T-cell (primary cell): ENCODE measurements around the gene POFUT1. TPM values are rescaled to one million over a fixed set of nuclear protein-coding genes. Genes with fewer than 3 reads are reported as not detected.

Source experiments
- ATAC-seq, 4 experiments: fragments of 200-7000 bp in 3 of 4; fragments of 150-1000 bp in 1 of 4; cut with Tn5 transposase; replicated peaks in 1 of 4; 1 replicate in 3 of 4; 2 replicates in 1 of 4; pipeline ENCODE4 v1.10.0; 2021; ENCODE audit warnings: moderate library complexity in 3 of 4, mild to moderate bottlenecking in 2 of 4, moderate number of reproducible peaks in 1 of 4
- CTCF ChIA-PET, 2 donors: fragments of 300-600 bp; sonication (Branson Sonifier 250); formaldehyde crosslinking; loops; one replicate each; lab custom pipeline; 2022; ENCODE audit warnings: antibody characterized with exemption in 2 of 2; lab: Charles Lee
- POLR2A ChIA-PET, 2 donors: fragments of 300-600 bp; sonication (Branson Sonifier 250); formaldehyde crosslinking; loops; one replicate each; lab custom pipeline; 2022; ENCODE audit warnings: antibody characterized with exemption in 2 of 2; lab: Charles Lee
- DNase-seq, 35 experiments: peaks; one replicate each; pipeline versions ENCODE4 v3.0.0 to v3.0.0-alpha.2; 2013 to 2023
- H3K27ac ChIP-seq: one replicate; pipeline ENCODE4 v1.5.1; 2013; ENCODE audit warnings: low read length
- H3K27me3 ChIP-seq, 2 experiments: replicated peaks in 1 of 2; 1 replicate in 1 of 2; 2 replicates in 1 of 2; pipeline versions ENCODE4 v1.6.1 to v1.7.0; 2013; ENCODE audit warnings: low read length in 1 of 2, mixed read lengths in 1 of 2; ENCODE audit not compliant: control insufficient read depth in 2 of 2, insufficient read depth in 2 of 2; ENCODE audit errors: extremely low read depth in 1 of 2
- H3K36me3 ChIP-seq, 2 donors: 1 replicate in 1 of 2; 2 replicates in 1 of 2; pipeline versions ENCODE4 v1.6.1 to v1.7.0; 2013; ENCODE audit warnings: low read length in 1 of 2; ENCODE audit not compliant: control insufficient read depth in 2 of 2, insufficient read depth in 1 of 2; ENCODE audit errors: extremely low read depth in 1 of 2
- H3K4me1 ChIP-seq, 2 experiments: 1 replicate in 1 of 2; 2 replicates in 1 of 2; pipeline versions ENCODE4 v1.6.1 to v1.7.0; 2013; ENCODE audit warnings: low read length in 2 of 2, mixed read lengths in 1 of 2; ENCODE audit not compliant: insufficient read depth in 2 of 2, control insufficient read depth in 1 of 2; ENCODE audit errors: extremely low read depth in 1 of 2
- H3K4me3 ChIP-seq, 2 donors: 1 replicate in 1 of 2; 2 replicates in 1 of 2; pipeline versions ENCODE4 v1.5.1 to v1.7.0; 2013; ENCODE audit warnings: mild to moderate bottlenecking in 2 of 2, low read length in 1 of 2, moderate library complexity in 1 of 2; ENCODE audit not compliant: control insufficient read depth in 1 of 2; ENCODE audit errors: extremely low read depth in 1 of 2
- H3K9me3 ChIP-seq: 2 replicates; pipeline ENCODE4 v1.7.0; 2013
- H3K27ac Mint-ChIP-seq, 2 donors: one replicate each; pipeline ENCODE4 v1.8.0; 2020 to 2021; ENCODE audit warnings: mild to moderate bottlenecking in 2 of 2, mixed read lengths in 2 of 2
- H3K27me3 Mint-ChIP-seq, 2 donors: one replicate each; pipeline ENCODE4 v1.8.0; 2021 to 2022; ENCODE audit warnings: mixed read lengths in 2 of 2
- H3K36me3 Mint-ChIP-seq: one replicate; pipeline ENCODE4 v1.8.0; 2021; ENCODE audit warnings: mixed read lengths
- H3K4me1 Mint-ChIP-seq, 3 donors: one replicate each; pipeline ENCODE4 v1.8.0; 2020 to 2022; ENCODE audit warnings: mixed read lengths in 3 of 3, mild to moderate bottlenecking in 1 of 3
- H3K4me3 Mint-ChIP-seq, 3 donors: one replicate each; pipeline ENCODE4 v1.8.0; 2020 to 2022; ENCODE audit warnings: mild to moderate bottlenecking in 3 of 3, mixed read lengths in 3 of 3, moderate library complexity in 3 of 3
- H3K9me3 Mint-ChIP-seq, 3 donors: one replicate each; pipeline ENCODE4 v1.8.0; 2020 to 2022; ENCODE audit warnings: mixed read lengths in 3 of 3
- WGBS: methylation state at CpG from one replicate; pipeline ENCODE4 v1.1.5; 2013; ENCODE audit warnings: missing lambda C conversion rate; ENCODE audit not compliant: insufficient coverage; 5-methylcytosine and 5-hydroxymethylcytosine counted together
- total RNA-seq, 35 experiments: library from RNA in 6 of 35; stranded (reverse) in 6 of 35; fragments of 120-200 nt in 1 of 35; gene quantifications; one replicate each; pipeline versions ENCODE4 v1.2.1 to v1.2.4 and lab custom pipeline; 2013 to 2026

POFUT1 gene
- total RNA-seq, 5 donors from 2014 or later (not counting 1 experiment from before 2014, with no cell fraction given) = 13.2 to 20.6 (median 17.7) TPM

GRCh38 chr20:32218156-32218900 is 10.6 kb downstream of the POFUT1 start:
- CTCF ChIA-PET = interaction anchor here (0.6 kb wide), 2 partner anchors 99 to 372 kb away, joined by 3 read pairs; no protein-coding TSS in a partner anchor
- 83% methylated on average over 1 of the region's 5 CpGs for WGBS
- DNase-seq (no peak), ATAC-seq (no peak)
- H3K4me1 Mint-ChIP-seq = no peaks in the 10 kb centered on the region
- no peaks in the 10 kb centered on the region for H3K4me1 ChIP-seq
- POLR2A ChIA-PET = interaction anchor here in 1 of 2 donors (0.7 kb wide), 1 partner anchor 102 kb away, joined by 6 read pairs; no protein-coding TSS in a partner anchor
- H3K27me3 Mint-ChIP-seq = no peaks in the 10 kb centered on the region
- H3K27ac ChIP-seq = no peak overlapping the region
- H3K9me3 Mint-ChIP-seq = no peaks in the 10 kb centered on the region
- H3K4me3 Mint-ChIP-seq = no peak overlapping the region
- H3K36me3 Mint-ChIP-seq = peaks cover 60% of the 10 kb centered on the region
- no peak overlapping the region for H3K27ac Mint-ChIP-seq
- no peaks in the 10 kb centered on the region for H3K9me3 ChIP-seq
- no peaks in the 10 kb centered on the region for H3K27me3 ChIP-seq
- H3K36me3 ChIP-seq = peaks cover 0 to 71% of the 10 kb centered on the region in 2 donors
- H3K4me3 ChIP-seq = no peak overlapping the region

GRCh38 chr20:32224463-32224862 is 16.8 kb downstream of the POFUT1 start:
- peaks cover 42% of the 10 kb centered on the region for H3K36me3 Mint-ChIP-seq
- no peaks in the 10 kb centered on the region for H3K9me3 ChIP-seq
- H3K36me3 ChIP-seq = peaks cover 0 to 54% of the 10 kb centered on the region in 2 donors
- DNase-seq = no peak
- no peak for ATAC-seq
- H3K4me3 Mint-ChIP-seq = no peak overlapping the region
- 95% methylated on average over 3 of the region's 4 CpGs for WGBS
- no peaks in the 10 kb centered on the region for H3K9me3 Mint-ChIP-seq
- H3K27me3 ChIP-seq = no peaks in the 10 kb centered on the region
- no peak overlapping the region for H3K27ac ChIP-seq
- ChIA-PET POLR2A (no interaction called here), CTCF (no interaction called here)
- H3K27me3 Mint-ChIP-seq = no peaks in the 10 kb centered on the region
- H3K4me1 Mint-ChIP-seq = no peaks in the 10 kb centered on the region
- H3K27ac Mint-ChIP-seq = no peak overlapping the region
- H3K4me1 ChIP-seq = no peaks in the 10 kb centered on the region
- no peak overlapping the region for H3K4me3 ChIP-seq

GRCh38 chr20:32226391-32226790 is 18.7 kb downstream of the POFUT1 start:
- Mint-ChIP-seq H3K27ac (no peak overlapping the region), H3K4me3 (no peak overlapping the region), H3K36me3 (peaks cover 39% of the 10 kb centered on the region), H3K27me3 (no peaks in the 10 kb centered on the region), H3K4me1 (peaks cover 3 to 4% (median 3%) of the 10 kb centered on the region in 3 donors), H3K9me3 (no peaks in the 10 kb centered on the region)
- ChIA-PET CTCF (no interaction called here), POLR2A (no interaction called here)
- no peak for ATAC-seq
- Histone ChIP-seq H3K27ac (no peak overlapping the region), H3K36me3 (peaks cover 0 to 55% of the 10 kb centered on the region in 2 donors), H3K9me3 (no peaks in the 10 kb centered on the region), H3K4me1 (peaks cover 0 to under 1% of the 10 kb centered on the region in 2 experiments), H3K4me3 (no peak overlapping the region), H3K27me3 (no peaks in the 10 kb centered on the region)
- no CpG with 5 or more reads among the region's 1 CpG for WGBS
- DNase-seq = no peak

GRCh38 chr20:32227306-32227705 is 19.6 kb downstream of the POFUT1 start:
- Mint-ChIP-seq H3K27ac (no peak overlapping the region), H3K9me3 (no peaks in the 10 kb centered on the region), H3K4me3 (no peak overlapping the region), H3K27me3 (no peaks in the 10 kb centered on the region), H3K36me3 (peaks cover 38% of the 10 kb centered on the region), H3K4me1 (peaks cover 12 to 13% (median 12%) of the 10 kb centered on the region in 3 donors)
- Histone ChIP-seq H3K9me3 (no peaks in the 10 kb centered on the region), H3K36me3 (peaks cover 0 to 53% of the 10 kb centered on the region in 2 donors), H3K27ac (no peak overlapping the region), H3K4me3 (no peak overlapping the region), H3K4me1 (peaks cover 5 to 6% of the 10 kb centered on the region in 2 experiments), H3K27me3 (no peaks in the 10 kb centered on the region)
- WGBS = 100% methylated on average over 5 of the region's 7 CpGs
- ChIA-PET CTCF (no interaction called here), POLR2A (no interaction called here)
- no peak for DNase-seq
- ATAC-seq = no peak

- Histone ChIP-seq H3K4me1 (peaks cover 8 to 13% of the 10 kb centered on the region in 2 experiments), H3K4me3 (no peak overlapping the region), H3K9me3 (no peaks in the 10 kb centered on the region), H3K36me3 (peaks cover 0 to 50% of the 10 kb centered on the region in 2 donors), H3K27me3 (no peaks in the 10 kb centered on the region), H3K27ac (no peak overlapping the region)
- 95% methylated on average over 17 of the region's 22 CpGs for WGBS
- Mint-ChIP-seq H3K4me3 (no peak overlapping the region), H3K27me3 (no peaks in the 10 kb centered on the region), H3K4me1 (peaks cover 18 to 19% (median 19%) of the 10 kb centered on the region in 3 donors), H3K36me3 (peaks cover 37% of the 10 kb centered on the region), H3K9me3 (no peaks in the 10 kb centered on the region), H3K27ac (no peak overlapping the region)
- no peak for ATAC-seq
- POLR2A ChIA-PET = no interaction called here
- CTCF ChIA-PET = no interaction called here
- DNase-seq = no peak
These were observed 20.3 kb downstream of the POFUT1 start for GRCh38 chr20:32227744-32228688.

GRCh38 chr20:32229251-32229747 is 21.6 kb downstream of the POFUT1 start:
- H3K27me3 ChIP-seq = no peaks in the 10 kb centered on the region
- H3K36me3 ChIP-seq = peaks cover 1 to 53% of the 10 kb centered on the region in 2 donors
- DNase-seq = no peak
- POLR2A ChIA-PET = no interaction called here
- H3K9me3 ChIP-seq = no peaks in the 10 kb centered on the region
- H3K4me1 Mint-ChIP-seq = peaks cover 18 to 26% (median 21%) of the 10 kb centered on the region in 3 donors
- no peaks in the 10 kb centered on the region for H3K9me3 Mint-ChIP-seq
- peaks cover 8 to 23% of the 10 kb centered on the region in 2 experiments for H3K4me1 ChIP-seq
- no peak overlapping the region for H3K4me3 ChIP-seq
- H3K27ac Mint-ChIP-seq = no peak overlapping the region
- H3K4me3 Mint-ChIP-seq = no peak overlapping the region
- no peak overlapping the region for H3K27ac ChIP-seq
- no peak for ATAC-seq
- H3K36me3 Mint-ChIP-seq = peaks cover 38% of the 10 kb centered on the region
- no peaks in the 10 kb centered on the region for H3K27me3 Mint-ChIP-seq
- CTCF ChIA-PET = interaction anchor here in 1 of 2 donors (0.7 kb wide), 1 partner anchor 141 kb away, joined by 3 read pairs; no protein-coding TSS in a partner anchor
- WGBS = 95% methylated on average over 3 of the region's 5 CpGs
